HG02938 (cell line): ENCODE results near the gene IDH3A.

Experiments used
- ATAC-seq: cut with Tn5 transposase; IDR thresholded peaks from one replicate; pipeline ENCODE4 v1.9.1; 2021; ENCODE audit warnings: mild to moderate bottlenecking, moderate library complexity; ENCODE audit not compliant: unreplicated experiment

The IDH3A gene

DNA sequence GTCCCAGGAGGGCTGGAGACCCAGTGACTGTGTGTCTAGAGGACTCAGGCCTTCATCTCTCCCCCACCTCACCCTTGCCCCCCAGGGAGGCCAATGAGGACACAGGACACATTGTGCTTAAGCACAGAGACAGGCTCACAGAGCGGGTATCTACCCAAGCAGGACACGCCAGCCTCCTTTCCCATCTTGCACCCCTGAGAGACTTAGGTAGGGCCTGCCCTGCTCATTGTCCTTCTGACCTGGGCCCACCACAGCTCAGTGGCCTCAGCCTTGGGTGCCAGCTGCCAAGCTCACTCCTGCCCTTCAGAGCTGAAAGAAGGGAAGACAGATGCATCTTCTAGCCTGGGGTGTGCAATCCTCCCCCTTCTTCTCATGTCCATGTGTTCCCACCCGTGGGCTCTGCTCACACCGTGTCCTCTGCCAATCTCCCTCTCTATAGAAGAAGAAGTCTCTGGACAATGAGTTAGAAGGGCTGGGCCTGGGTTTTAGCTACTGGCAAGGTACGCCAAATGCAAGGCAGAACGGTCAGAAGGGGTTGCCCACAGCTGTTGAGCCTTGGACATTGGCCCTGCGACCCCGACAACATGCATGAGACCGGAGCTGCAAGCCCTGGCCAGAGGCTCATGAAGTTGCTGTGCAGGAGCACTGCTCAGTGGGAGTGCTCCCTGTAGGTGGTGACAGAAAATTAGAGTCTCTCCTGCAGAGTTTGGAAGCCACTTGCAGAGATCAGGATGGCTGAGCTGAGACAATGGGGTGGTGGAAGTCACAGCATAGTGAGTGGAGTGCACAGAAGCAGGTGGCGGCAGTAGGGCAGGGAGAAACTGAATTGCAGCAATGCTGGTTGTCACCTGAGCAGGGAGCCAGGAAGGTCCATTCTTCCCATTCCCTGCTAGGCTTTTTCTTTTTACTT is 52.4 kb downstream of the IDH3A start:
- no peak for ATAC-seq

DNA sequence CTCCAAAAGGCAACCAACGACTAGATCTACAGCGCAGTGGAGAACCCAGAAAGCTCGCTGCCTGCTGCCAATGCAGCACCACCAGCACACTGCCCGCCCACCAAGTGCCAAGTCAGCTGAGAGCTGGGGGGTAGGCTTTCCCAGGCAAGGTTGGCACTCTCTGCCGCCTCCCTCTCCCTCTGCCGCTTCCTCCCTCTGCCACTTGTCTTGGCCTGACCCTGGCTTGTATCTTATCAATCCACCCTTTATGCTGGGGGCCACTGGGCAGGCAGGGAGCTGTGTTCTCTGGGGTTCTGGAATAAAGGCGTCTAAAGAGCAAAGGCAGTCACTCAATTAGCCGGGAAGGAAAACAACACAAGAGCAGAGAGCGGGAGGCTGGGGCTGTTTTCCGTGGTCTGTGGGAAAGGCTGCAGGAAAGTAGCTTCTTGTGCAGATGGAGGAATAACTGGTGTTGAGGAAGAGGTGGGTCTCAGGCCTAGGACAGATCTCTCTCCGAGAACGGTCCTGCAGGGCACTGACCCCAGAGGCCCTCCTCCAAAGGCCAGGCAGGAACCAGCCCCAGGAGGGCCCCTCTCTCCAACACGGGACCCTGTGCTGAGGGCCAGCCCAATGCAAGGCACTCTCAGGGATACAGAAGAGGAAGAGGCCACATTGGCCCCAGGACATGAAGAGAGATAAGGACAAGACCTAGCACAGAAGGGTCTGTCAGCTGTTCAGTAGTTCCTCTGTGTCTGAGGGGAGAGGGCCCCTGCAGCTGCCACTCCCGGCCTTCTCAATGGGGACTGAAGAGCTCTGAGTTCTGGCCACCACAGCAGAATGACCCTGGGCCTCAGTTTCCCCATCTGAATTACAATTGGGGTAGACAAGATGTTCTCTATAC is 54.4 kb downstream of the IDH3A start:
- no peak for ATAC-seq

DNA sequence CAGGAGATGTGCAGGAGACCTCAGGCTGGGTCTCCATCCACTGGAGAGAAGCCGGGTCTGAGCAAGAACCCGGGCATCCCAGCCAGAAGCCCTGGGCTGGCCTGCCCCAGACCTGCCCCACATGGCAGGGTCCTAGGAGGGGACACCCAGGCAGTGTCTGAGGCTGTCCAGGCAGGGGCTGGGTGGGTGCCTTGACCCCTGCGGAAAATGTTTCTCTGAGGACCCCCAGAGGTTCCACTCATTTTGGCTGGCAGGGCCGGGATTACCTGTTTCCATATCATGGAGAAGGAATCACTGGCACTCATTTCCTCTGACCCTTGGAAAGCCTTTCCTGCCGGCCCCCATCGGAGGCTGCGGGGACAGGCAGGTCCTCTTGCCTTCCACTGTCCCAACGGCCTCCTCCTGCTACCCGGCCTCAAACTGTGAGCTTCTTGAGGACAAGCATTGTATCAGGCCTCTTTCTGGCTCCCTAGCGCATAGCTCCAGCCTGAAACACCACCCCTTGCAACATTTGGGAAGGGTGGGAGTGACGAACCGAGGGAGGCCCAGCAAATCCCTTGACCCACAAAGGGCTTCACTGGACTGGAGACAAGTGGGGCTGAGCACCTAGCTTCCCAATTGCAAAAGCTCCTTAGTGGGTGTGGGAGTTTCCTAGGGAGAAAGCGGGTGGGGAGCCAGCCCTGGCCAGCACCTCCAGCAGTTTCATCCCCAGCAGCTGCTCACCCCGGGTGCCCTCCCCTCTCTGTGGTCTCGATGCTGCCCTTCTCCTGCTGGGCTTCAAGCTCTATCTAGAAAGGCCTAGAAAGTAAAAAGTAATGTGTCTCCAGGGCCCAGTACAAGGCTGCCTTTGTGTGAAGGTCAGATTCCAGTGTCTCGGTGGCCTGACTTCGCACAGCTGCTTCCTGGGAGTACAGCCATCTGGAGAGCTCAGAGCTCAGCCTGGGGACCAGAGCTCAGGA is 55.5 kb downstream of the IDH3A start:
- no peak for ATAC-seq

DNA sequence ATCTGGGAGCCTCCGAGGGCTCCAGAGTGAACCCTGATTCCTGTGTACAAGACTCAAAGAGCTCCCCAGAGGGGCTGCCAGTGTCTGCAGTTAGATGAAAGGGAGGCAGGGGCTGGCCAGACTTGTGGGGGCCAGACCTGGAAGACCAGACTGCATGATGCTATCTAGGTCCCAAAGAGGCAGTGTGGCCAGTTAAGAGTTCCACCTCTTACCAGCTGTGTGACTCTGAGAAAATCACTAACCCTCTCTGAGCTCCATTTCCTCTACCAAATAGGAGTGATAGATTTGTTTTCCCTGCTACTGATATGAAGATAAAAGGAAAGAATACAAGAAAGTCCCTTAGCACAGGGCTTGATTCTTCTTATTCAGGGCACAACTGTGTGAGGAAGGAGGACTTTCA is 56.2 kb downstream of the IDH3A start:
- ATAC-seq = no peak

DNA sequence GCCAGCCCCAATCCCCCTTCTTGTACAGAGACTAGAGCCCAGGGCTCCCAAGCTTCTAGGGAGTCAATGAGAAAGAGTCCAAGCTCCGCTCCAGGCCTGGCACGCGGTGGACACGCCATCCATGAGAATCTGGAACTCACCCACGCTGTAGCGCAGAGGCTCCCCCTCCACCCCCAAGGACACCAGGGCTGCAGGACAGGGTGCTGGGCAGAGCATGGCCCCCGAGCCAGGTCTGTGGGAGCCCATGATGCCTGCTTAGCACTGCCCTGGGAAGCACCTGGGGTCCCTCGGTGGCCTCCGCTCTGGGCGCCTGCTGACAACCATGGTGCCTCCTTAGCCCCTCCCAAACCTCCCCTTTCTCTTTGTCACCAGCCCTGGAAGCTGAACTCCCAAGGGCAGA is 56.7 kb downstream of the IDH3A start:
- ATAC-seq = no peak

DNA sequence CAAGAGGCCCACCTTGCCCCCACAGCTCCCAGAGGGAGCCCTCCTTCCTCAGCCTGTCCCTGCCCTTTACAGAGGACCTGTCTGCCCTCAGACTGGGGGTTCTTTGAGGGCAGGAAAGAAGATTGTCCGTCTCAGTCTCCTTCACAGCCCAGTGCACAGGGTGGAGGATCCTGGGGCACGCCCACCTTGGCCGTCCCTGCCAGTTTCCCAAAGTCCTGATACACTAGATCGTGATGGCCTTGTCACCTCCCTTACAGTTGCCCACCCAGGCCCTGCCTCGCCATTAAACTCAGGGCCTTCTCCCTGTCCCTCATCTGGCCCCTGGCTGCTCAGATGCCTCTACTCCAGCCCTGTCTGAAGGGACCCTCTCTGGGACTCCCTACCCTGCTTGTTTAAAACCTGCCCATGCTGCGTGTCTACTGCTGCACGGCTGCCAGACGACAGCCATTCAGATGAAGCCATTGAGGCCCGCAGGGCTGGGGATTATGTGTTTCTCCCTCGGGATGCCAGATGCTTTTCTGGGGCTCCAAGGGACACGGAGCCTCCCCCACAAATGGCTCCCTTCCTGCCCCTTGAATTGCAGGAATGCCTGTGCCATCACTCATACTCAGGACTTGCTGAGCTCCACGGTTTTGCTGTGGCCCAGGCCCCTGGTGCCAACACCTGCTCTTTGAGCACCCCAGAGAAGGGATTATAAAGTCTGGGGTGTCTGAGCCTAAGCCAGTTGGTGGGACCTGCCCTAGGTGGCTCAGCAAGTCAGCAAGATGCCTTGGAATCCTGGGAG is 57.4 kb downstream of the IDH3A start:
- ATAC-seq = no peak

DNA sequence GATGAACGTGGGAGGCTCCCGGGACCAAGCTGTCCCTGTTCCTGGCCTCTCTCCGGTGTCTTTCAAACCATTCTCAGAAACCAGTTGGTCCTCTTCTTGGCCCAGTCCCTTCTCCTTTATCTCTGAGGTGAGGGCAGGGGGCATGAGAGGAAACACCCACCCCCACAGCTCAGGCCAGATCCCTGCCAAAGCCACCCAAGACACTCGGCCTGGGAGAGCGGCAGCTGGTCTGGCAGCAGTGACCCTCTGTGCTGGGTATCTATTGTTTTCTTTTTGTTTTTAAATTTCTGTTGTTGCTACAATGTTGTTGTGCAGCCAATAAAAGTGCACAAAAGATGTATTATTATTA is 57.9 kb downstream of the IDH3A start:
- no peak for ATAC-seq

DNA sequence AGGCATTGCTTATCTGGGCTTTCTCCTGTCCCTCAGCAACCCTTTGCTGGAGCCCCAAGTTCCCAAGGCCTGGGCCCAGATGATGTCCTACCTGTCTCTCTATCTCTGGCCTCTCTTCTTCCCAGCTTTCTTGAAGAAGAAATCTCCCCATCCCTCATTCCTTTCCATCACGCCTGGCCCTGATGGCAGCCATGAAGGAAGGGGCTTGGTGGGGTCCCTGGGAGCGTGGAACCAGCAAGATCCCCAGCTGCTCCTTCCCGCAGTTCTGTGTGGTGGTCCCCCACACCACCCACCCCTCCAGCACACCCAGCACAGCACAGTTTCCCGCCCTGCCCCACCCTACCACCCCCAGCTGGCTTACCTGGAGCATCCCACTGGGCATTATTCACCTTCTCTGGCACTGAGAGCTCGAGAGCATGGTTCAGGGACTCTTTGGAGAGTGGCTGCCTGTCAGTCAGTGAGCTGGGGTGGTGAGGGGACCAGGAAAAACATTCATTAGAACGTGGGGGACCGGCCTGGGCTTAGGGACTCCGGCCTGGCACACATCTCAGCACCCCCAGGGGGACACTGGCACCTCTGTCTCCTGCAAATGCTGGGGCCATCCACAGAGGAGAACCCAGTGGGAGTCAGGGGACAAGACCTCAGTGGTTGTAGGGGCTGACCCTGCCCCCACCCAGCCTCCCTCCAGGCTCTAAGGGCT is 58.6 kb downstream of the IDH3A start:
- ATAC-seq = no peak

DNA sequence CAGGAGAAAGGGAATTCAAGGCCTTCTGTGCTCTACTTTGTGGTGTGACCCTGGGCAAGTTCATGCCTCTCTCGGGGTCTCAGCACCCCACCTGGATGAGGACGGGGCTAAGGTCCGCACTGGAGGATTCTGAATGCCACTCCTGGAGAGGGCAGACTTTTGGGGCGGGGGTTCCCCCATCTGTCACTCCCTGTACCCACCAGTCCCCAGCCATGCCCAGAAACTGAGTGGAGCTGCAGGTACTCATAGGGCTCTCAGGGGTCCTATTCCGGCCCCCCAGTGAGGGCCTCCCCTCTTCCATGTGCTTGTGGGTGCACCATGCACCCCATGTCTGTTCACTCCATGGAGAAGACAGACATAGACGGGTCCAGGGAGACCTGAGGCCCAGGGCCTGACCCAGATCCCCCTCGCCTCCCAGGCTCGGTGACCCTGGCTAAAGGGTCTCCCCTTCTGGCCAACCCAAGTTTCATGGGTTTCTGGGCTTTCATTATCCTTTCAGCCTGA is 59.2 kb downstream of the IDH3A start:
- no peak for ATAC-seq

DNA sequence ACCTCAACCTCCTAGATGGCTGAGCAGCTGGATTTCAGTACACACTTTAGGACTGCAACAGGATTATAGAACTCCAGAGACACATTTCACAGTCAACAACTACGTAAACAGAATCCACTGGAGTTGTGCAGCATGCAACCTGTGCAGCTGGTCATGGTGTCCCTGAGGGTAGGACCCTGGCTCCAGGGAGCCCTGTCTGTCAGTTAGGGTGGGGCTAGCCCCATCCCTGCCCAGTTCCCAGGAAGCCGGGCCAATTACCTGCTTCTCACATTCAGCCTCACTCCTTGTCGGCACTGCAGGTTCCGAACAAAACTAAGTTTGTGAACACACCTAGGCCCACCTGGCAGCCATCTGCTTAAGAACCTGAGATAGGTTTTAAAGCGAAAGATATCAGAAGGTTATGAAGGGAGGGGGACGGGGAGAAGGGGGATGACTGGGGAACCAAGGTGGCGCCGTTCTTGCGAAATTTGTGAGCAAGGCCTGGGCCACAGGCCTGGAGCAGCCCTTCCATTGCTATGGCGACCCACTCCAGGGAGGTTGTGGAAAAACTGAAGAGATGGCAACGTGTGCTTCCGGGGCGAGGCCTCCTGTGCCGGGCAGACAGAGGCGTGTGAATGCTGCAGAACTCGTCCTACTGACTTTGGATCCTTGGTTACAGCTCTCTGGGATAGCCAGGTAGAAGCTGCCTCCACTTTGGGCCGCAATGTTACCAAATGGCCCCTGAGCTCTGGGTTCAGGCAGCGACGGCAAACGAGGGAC is 59.9 kb downstream of the IDH3A start:
- no peak for ATAC-seq

DNA sequence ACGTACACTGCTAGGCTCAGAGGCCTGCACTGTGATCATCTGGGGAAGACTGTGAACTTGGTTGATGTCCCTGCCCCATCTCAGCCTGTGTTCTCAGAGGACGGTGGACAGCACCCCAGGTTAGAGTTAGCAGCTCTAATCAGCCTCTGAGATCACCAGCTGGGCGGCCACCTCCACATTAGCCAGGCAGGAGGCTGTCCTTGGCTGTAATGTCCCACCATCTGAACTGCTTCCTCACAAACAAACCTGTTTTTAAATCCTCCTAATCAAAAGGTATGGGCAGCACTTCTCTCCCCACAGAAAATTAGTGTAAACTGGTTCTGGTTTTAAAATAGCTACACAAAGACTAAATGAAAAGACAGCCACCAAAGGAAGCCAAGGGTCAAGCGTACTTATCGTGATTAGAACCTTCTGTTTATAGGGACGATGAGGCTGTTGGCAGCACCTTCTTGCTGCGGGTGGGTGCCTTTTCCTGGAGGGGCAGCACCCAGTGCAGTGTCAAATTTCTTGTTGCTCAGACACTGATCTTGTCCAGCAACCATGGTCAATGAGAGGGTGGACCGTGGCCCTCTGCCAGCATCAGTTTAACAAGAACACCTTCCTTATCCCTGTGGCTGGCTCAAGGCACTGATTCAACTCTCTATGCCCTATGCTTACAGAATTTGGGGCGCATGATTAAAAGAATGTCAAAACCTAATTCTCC is 60.6 kb downstream of the IDH3A start:
- no peak for ATAC-seq

DNA sequence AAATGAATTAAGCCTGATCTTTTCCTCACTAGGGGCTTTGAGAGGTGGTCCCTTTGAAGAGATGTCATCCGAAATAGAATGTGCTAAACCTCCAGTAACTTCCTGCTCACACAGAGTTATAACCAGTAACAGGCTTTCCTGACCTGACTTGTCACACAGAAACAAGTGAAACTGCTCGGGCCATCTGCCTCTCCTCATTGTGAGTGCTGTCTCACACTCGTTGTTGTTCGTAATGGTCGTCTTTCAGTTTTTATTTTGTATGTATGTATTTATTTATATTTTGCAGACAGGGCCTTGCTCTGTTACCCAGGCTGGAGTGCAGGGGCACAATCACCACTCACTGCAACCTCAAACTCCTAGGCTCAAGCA is 61.2 kb downstream of the IDH3A start:
- no peak for ATAC-seq

DNA sequence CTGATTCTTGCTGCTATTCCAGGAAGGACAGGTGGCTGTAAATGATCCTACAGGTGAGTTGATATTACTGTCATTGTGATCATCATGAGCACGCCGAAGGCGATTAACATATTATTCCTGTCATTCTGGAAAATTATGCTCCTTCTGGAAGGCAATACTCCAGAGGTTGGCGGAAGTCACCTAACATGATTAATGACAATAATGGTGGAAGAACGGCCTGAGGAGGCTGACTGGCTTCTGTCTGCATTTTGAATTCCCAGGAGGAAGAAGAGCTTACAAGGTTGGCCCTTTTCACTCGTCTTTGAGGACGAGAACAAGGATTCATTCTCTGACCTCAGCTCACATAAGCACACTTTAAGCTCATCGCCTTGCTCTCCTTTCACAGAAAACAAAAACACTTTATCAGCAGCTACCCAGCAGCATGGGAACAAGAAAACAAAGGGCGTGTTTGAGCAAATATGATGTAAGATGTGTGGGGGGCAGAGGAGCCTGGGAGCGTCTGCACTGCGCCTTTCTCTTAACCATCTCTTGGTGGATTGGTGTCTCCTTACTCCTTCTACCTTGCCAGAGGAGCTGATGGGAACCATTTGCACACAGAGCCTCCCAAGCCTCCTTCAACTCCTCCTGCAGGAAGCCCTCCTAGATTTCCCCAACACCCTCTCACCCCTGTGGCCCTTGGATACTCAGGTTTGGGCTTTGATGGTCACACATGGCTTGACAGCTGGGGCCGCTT is 62.2 kb downstream of the IDH3A start:
- no peak for ATAC-seq

DNA sequence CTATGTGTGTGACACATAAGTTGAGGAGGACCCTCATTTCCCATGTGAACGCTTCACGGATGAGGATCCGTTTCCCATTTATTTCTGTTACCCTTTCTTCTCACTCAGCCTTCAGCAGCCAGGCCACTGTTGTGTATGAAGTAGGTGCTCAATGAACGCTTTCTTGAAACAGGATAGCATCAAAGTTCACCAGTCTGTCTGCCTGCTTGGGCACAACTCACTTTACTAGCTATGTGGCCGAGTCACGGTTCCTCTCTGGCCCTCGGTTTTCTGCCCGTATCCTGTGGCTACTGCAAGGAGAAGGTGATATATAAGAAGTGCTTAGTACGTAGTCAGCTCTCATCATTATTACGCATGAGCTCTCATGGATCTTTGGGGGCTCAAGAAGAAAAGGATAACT is 62.8 kb downstream of the IDH3A start:
- no peak for ATAC-seq

DNA sequence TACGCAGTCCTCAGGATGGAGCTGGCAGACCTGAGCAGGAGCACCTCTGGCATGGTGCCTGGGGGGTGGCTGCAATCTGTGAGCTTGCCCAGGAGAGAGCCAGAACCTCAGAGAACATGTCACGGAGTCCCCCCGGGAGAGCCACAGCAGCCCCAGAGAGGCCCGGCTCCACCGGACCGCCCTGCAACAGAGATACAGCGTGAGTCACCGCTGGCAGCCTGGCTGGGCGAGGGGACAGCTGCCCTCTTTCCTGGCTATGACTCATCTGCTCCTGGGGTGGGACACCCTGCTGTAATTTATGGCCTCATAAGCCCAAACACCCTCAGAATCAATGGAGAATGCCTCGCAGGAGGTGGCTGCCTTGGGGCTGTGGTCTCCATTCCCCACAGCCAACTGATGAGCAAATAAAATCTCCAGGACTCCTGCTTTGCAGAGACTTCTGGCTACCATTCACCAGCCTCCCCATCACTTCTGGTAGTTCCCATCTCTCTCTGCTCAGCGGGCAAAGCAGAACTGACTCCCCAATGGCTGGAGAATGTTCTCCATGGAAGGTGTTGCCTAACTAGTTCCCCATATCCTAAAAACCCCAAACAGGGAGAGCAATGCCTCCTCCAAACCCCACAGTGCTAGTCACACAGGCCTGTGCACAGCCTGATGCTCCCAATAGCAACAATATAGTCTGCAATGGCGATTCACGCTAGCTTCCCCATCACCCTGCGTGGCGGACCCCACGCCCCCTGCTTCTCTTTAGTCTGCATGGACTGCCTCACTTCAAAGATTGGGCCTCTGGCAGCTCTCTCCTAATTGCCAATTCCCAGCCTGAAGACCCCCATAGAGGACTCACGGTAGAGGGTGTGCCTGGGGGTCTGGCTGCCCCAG is 63.6 kb downstream of the IDH3A start:
- ATAC-seq = no peak

DNA sequence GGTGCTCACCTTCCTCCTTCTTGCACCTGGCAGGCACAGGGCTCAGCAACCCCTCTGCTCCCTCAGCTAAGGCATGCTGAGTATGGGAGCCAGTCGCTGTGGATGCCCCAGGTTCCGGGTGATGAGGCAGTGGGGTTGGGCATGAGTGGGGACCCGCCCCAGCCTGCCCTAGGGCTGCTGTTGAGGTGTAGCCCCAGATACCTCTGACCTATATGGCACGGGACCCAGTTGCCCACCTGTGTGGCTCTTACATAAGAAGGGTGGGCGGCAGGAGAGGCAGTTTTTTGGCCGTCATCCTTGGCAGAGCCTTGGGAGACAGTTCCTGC is 64.2 kb downstream of the IDH3A start:
- ATAC-seq = no peak

DNA sequence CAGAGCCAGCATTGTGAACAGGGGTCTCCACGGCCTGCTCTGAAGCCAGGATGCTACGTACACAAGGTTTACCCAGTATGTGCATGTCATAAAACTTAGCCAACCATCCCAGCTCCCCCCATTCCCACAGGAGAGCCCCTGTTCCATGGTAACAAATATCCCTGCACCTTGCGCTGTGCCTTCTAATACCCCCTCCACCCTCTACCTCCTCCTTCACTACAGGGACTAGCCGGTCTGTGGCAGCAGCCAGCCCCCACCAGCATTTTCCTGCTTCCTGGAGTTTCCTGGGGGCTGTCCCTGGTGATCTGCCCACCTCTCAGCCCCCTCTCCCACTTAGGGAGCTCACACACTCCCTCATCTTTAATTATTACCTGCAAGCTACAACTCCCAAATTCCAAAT is 64.8 kb downstream of the IDH3A start:
- ATAC-seq = no peak
